Mesenteric fat pad (tissue), 1 donor: ENCODE data around the gene DST. TPM values are rescaled to one million over a fixed set of nuclear protein-coding genes. Genes with fewer than 3 reads are reported as not detected.
"Not testable (repeated sequence)": the region's sequence is repeated elsewhere in the genome, so short reads cannot be mapped to it uniquely, and the experiment has no call there.

Experiments used
- DNase-seq: peaks from one replicate; pipeline ENCODE4 v3.0.0-alpha.2; 2020; ENCODE audit warnings: low spot score
- total RNA-seq: library from RNA; stranded (reverse); fragmentation: NEBNext Ultra II Directional; extraction: Animal tissue kit (Norgen Biotek cat#: 25700); gene quantifications from one replicate; pipeline ENCODE4 v1.2.1, GENCODE V29; 2021
- donor health status: DM: yes; HTN: yes; CAD: no.

The DST gene
- total RNA-seq, 1 donor from 2014 or later, result 190 TPM

- DNase-seq, result no peak
These were observed 123.5 kb downstream of the DST start for GRCh38 chr6:56518995-56519767.

GRCh38 chr6:56517155-56517745 is 125.4 kb downstream of the DST start:
- DNase-seq, result no peak

- DNase-seq, result no peak
These were observed 126.7 kb downstream of the DST start for GRCh38 chr6:56516003-56516402.

- DNase-seq, result no peak
These were observed 127.4 kb downstream of the DST start for GRCh38 chr6:56515081-56515905.

- no peak for DNase-seq
These were observed 128.3 kb downstream of the DST start for GRCh38 chr6:56514395-56514794.

GRCh38 chr6:56513631-56514030 is 129.1 kb downstream of the DST start:
- no peak for DNase-seq

- DNase-seq, result no peak
These were observed 131.1 kb downstream of the DST start for GRCh38 chr6:56511591-56511990.

- no peak for DNase-seq
These were observed 131.6 kb downstream of the DST start for GRCh38 chr6:56510984-56511531.

GRCh38 chr6:56509031-56509430 is 133.7 kb downstream of the DST start:
- DNase-seq, result no peak

GRCh38 chr6:56507517-56507916 is 135.2 kb downstream of the DST start:
- DNase-seq, result no peak

- no peak for DNase-seq
These were observed 137.0 kb downstream of the DST start for GRCh38 chr6:56505512-56506260.

- no peak for DNase-seq
These were observed 140.7 kb downstream of the DST start for GRCh38 chr6:56501993-56502392.

GRCh38 chr6:56499095-56499494 is 143.6 kb downstream of the DST start:
- no peak for DNase-seq

GRCh38 chr6:56497691-56498090 is 145.0 kb downstream of the DST start:
- DNase-seq, result no peak

GRCh38 chr6:56497240-56497639 is 145.4 kb downstream of the DST start:
- DNase-seq, result no peak

- not testable (repeated sequence) for DNase-seq
These were observed 146.0 kb downstream of the DST start for GRCh38 chr6:56496650-56497049.

GRCh38 chr6:56495654-56496053 is 147.0 kb downstream of the DST start:
- DNase-seq, result no peak

- DNase-seq, result no peak
These were observed 150.9 kb downstream of the DST start for GRCh38 chr6:56491606-56492328.

- no peak for DNase-seq
These were observed 151.7 kb downstream of the DST start for GRCh38 chr6:56490993-56491392.

GRCh38 chr6:56489559-56489958 is 153.1 kb downstream of the DST start:
- no peak for DNase-seq
